ENCODE results near the gene CALCOCO2. TPM values are rescaled to one million over a fixed set of nuclear protein-coding genes. Genes with fewer than 3 reads are reported as not detected.
"Not testable (repeated sequence)": the region's sequence is repeated elsewhere in the genome, so short reads cannot be mapped to it uniquely, and the experiment has no call there.

CALCOCO2 gene
- total RNA-seq, 1 experiment from 2014 or later = 29.7 TPM

DNA sequence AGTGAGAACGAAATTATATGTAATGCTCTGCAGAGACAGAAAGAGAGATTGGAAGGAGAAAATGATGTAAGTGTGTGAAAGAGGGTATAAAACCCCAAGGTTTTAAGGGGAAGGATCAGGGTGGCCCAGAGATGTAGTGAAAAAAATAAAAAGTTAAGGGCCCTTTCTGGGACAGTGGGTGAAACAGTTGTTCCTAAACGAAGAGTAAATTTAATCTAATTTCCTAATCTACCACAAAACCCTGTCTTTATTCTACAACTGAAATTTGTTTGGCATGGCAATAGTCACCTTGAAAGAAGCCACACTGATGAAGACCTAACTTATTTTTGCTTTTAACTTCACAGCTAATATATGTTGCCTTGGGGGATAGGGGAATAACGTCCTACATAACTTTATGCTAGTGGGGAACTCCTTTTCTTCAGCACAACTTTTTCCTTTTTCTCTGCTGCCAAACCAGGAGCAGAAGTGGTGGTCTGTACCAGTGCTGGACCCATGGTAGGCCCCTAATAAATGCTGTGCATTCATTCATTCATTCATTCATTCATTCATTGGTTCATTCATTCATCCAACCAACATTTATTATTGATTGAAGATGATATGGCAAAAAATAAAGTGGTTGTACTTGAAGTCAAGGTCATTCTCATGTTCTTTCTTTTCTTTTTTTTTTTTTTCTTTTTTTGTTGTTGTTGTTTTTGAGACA lies 25.4 kb downstream of the CALCOCO2 start:
- DNase-seq = peak; percentile 26
- H3K4me2 ChIP-seq (ENCODE audit: low read depth, low read length, poor library complexity, severe bottlenecking) = no peak overlapping the region
- no peaks in the 10 kb centered on the region for H3K9me3 ChIP-seq (ENCODE audit: low read length)
- no peak overlapping the region for H3K9ac ChIP-seq (ENCODE audit: low read length)
- no peak overlapping the region for H3K4me3 ChIP-seq (ENCODE audit: low read length)
- no peak overlapping the region for H2AFZ ChIP-seq (ENCODE audit: low read length)
- no peaks in the 10 kb centered on the region for H3K36me3 ChIP-seq (ENCODE audit: insufficient read depth, low read length)
- H3K9me2 ChIP-seq (replicated peaks; ENCODE audit: insufficient read depth, low read length) = no peaks in the 10 kb centered on the region
- no peaks in the 10 kb centered on the region for H4K20me1 ChIP-seq (ENCODE audit: insufficient read depth, low read depth, low read length)
- H3K4me1 ChIP-seq (ENCODE audit: low read length) = no peaks in the 10 kb centered on the region
- no peaks in the 10 kb centered on the region for H3K79me2 ChIP-seq (ENCODE audit: low read length)
- H3K27ac ChIP-seq (ENCODE audit: low read length) = no peak overlapping the region
- no peaks in the 10 kb centered on the region for H3K27me3 ChIP-seq (ENCODE audit: low read length)

DNA sequence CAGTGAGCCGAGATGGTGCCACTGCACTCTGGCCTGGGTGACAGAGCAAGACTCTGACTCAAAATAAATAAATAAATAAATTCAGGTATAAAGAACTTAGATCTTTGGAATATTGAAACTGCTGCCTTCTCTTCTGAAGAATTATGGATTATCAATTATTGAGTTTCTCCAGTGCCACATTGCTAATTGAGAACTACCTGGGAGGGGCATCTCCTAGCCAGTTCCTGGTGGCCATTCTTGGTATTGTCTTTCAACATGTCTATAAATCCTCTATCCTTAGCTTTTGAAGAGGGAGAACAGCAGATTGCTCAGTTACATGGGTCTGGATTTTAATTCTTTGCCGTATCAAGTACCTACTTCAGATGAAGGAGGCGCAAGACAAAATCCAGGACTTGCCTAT lies 29.2 kb downstream of the CALCOCO2 start:
- no peaks in the 10 kb centered on the region for H3K9me2 ChIP-seq (replicated peaks; ENCODE audit: insufficient read depth, low read length)
- H4K20me1 ChIP-seq (ENCODE audit: insufficient read depth, low read depth, low read length) = no peaks in the 10 kb centered on the region
- no peak for DNase-seq
- no peak overlapping the region for H3K27ac ChIP-seq (ENCODE audit: low read length)
- H3K4me1 ChIP-seq (ENCODE audit: low read length) = no peaks in the 10 kb centered on the region
- no peak overlapping the region for H3K9ac ChIP-seq (ENCODE audit: low read length)
- H3K4me2 ChIP-seq (ENCODE audit: low read depth, low read length, poor library complexity, severe bottlenecking) = no peak overlapping the region
- no peaks in the 10 kb centered on the region for H3K79me2 ChIP-seq (ENCODE audit: low read length)
- no peak overlapping the region for H3K4me3 ChIP-seq (ENCODE audit: low read length)
- H3K27me3 ChIP-seq (ENCODE audit: low read length) = no peaks in the 10 kb centered on the region
- no peaks in the 10 kb centered on the region for H3K36me3 ChIP-seq (ENCODE audit: insufficient read depth, low read length)
- no peaks in the 10 kb centered on the region for H3K9me3 ChIP-seq (ENCODE audit: low read length)
- H2AFZ ChIP-seq (ENCODE audit: low read length) = no peak overlapping the region

DNA sequence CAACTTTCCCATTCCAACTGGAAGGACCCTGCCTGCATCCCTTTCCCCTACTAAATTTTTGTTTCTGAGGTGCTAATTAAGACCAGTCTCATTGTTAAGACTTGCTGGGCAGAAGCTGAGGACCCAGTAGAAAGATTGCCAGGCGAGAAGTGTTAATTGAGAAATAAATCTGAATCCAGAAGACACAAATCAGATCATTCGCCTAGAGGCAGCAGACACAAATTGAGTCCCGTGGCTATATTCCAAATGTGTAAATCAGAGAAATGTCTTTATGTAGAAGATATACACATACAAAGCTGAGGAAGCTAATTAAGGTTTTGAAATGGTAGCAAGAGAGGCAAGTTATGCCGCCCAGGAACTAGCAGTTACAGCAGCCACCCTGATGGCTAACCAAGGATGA lies 29.6 kb downstream of the CALCOCO2 start:
- no peak for DNase-seq
- H3K79me2 ChIP-seq (ENCODE audit: low read length) = no peaks in the 10 kb centered on the region
- H3K27me3 ChIP-seq (ENCODE audit: low read length) = no peaks in the 10 kb centered on the region
- H3K27ac ChIP-seq (ENCODE audit: low read length) = no peak overlapping the region
- H3K9me2 ChIP-seq (replicated peaks; ENCODE audit: insufficient read depth, low read length) = no peaks in the 10 kb centered on the region
- H3K4me2 ChIP-seq (ENCODE audit: low read depth, low read length, poor library complexity, severe bottlenecking) = no peak overlapping the region
- no peaks in the 10 kb centered on the region for H3K4me1 ChIP-seq (ENCODE audit: low read length)
- no peak overlapping the region for H3K9ac ChIP-seq (ENCODE audit: low read length)
- no peaks in the 10 kb centered on the region for H4K20me1 ChIP-seq (ENCODE audit: insufficient read depth, low read depth, low read length)
- no peak overlapping the region for H2AFZ ChIP-seq (ENCODE audit: low read length)
- no peaks in the 10 kb centered on the region for H3K9me3 ChIP-seq (ENCODE audit: low read length)
- no peak overlapping the region for H3K4me3 ChIP-seq (ENCODE audit: low read length)
- H3K36me3 ChIP-seq (ENCODE audit: insufficient read depth, low read length) = no peaks in the 10 kb centered on the region

DNA sequence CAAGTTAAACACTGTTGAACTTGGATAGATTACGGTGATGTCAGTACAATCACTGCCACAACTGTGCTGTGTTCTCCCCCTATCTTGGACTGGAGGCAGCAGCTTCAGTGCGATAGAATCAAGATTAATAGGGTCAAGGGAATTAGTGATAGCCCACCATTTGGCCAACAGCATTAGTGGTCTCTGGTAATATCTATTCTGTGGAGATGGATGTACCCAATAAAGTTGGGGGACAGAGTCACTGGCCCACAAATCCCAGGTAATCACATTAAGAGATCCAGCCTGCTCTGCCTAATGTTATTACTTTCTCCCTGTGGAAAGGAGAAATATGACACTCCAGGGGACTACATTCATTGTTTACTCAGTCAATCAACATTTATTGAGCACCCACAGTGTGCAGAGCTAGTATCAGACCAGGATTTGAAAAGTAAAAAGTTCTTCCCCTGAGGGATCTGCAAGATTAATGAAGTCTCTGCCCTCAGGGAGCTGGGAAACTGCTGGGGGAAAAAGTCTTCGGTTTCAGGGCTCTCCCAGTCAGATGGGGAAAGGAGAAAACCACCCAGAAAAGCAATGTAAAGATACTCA lies 38.2 kb downstream of the CALCOCO2 start:
- Histone ChIP-seq H3K4me2 (ENCODE audit: low read depth, low read length, poor library complexity, severe bottlenecking) (no peak overlapping the region), H3K4me1 (ENCODE audit: low read length) (no peaks in the 10 kb centered on the region), H3K4me3 (ENCODE audit: low read length) (no peak overlapping the region), H2AFZ (ENCODE audit: low read length) (no peak overlapping the region), H3K79me2 (ENCODE audit: low read length) (no peaks in the 10 kb centered on the region), H3K27me3 (ENCODE audit: low read length) (no peaks in the 10 kb centered on the region), H3K27ac (ENCODE audit: low read length) (no peak overlapping the region), H3K9ac (ENCODE audit: low read length) (no peak overlapping the region), H4K20me1 (ENCODE audit: insufficient read depth, low read depth, low read length) (no peaks in the 10 kb centered on the region), H3K36me3 (ENCODE audit: insufficient read depth, low read length) (no peaks in the 10 kb centered on the region), H3K9me3 (ENCODE audit: low read length) (no peaks in the 10 kb centered on the region), H3K9me2 (replicated peaks; ENCODE audit: insufficient read depth, low read length) (no peaks in the 10 kb centered on the region)
- DNase-seq = no peak

GRCh38 chr17:48869821-48870318 lies 39.0 kb downstream of the CALCOCO2 start:
- no peaks in the 10 kb centered on the region for H4K20me1 ChIP-seq (ENCODE audit: insufficient read depth, low read depth, low read length)
- no peaks in the 10 kb centered on the region for H3K36me3 ChIP-seq (ENCODE audit: insufficient read depth, low read length)
- H3K4me2 ChIP-seq (ENCODE audit: low read depth, low read length, poor library complexity, severe bottlenecking) = no peak overlapping the region
- no peak for DNase-seq
- H3K4me1 ChIP-seq (ENCODE audit: low read length) = no peaks in the 10 kb centered on the region
- H3K27me3 ChIP-seq (ENCODE audit: low read length) = no peaks in the 10 kb centered on the region
- H2AFZ ChIP-seq (ENCODE audit: low read length) = no peak overlapping the region
- no peaks in the 10 kb centered on the region for H3K9me2 ChIP-seq (replicated peaks; ENCODE audit: insufficient read depth, low read length)
- no peaks in the 10 kb centered on the region for H3K9me3 ChIP-seq (ENCODE audit: low read length)
- no peak overlapping the region for H3K27ac ChIP-seq (ENCODE audit: low read length)
- H3K9ac ChIP-seq (ENCODE audit: low read length) = no peak overlapping the region
- no peak overlapping the region for H3K4me3 ChIP-seq (ENCODE audit: low read length)
- no peaks in the 10 kb centered on the region for H3K79me2 ChIP-seq (ENCODE audit: low read length)

GRCh38 chr17:48871035-48871550 lies 40.3 kb downstream of the CALCOCO2 start:
- H3K27me3 ChIP-seq (ENCODE audit: low read length) = no peaks in the 10 kb centered on the region
- H4K20me1 ChIP-seq (ENCODE audit: insufficient read depth, low read depth, low read length) = no peaks in the 10 kb centered on the region
- no peak overlapping the region for H3K9ac ChIP-seq (ENCODE audit: low read length)
- H2AFZ ChIP-seq (ENCODE audit: low read length) = no peak overlapping the region
- no peak for DNase-seq
- H3K9me2 ChIP-seq (replicated peaks; ENCODE audit: insufficient read depth, low read length) = no peaks in the 10 kb centered on the region
- H3K9me3 ChIP-seq (ENCODE audit: low read length) = no peaks in the 10 kb centered on the region
- H3K79me2 ChIP-seq (ENCODE audit: low read length) = no peaks in the 10 kb centered on the region
- no peaks in the 10 kb centered on the region for H3K36me3 ChIP-seq (ENCODE audit: insufficient read depth, low read length)
- H3K4me1 ChIP-seq (ENCODE audit: low read length) = no peaks in the 10 kb centered on the region
- no peak overlapping the region for H3K4me2 ChIP-seq (ENCODE audit: low read depth, low read length, poor library complexity, severe bottlenecking)
- no peak overlapping the region for H3K4me3 ChIP-seq (ENCODE audit: low read length)
- H3K27ac ChIP-seq (ENCODE audit: low read length) = no peak overlapping the region

GRCh38 chr17:48871551-48872351 lies 40.9 kb downstream of the CALCOCO2 start:
- no peaks in the 10 kb centered on the region for H3K4me1 ChIP-seq (ENCODE audit: low read length)
- H3K9ac ChIP-seq (ENCODE audit: low read length) = no peak overlapping the region
- H4K20me1 ChIP-seq (ENCODE audit: insufficient read depth, low read depth, low read length) = no peaks in the 10 kb centered on the region
- H2AFZ ChIP-seq (ENCODE audit: low read length) = no peak overlapping the region
- H3K4me3 ChIP-seq (ENCODE audit: low read length) = no peak overlapping the region
- H3K27me3 ChIP-seq (ENCODE audit: low read length) = no peaks in the 10 kb centered on the region
- H3K27ac ChIP-seq (ENCODE audit: low read length) = no peak overlapping the region
- no peaks in the 10 kb centered on the region for H3K9me3 ChIP-seq (ENCODE audit: low read length)
- no peak for DNase-seq
- H3K79me2 ChIP-seq (ENCODE audit: low read length) = no peaks in the 10 kb centered on the region
- no peaks in the 10 kb centered on the region for H3K36me3 ChIP-seq (ENCODE audit: insufficient read depth, low read length)
- H3K9me2 ChIP-seq (replicated peaks; ENCODE audit: insufficient read depth, low read length) = no peaks in the 10 kb centered on the region
- H3K4me2 ChIP-seq (ENCODE audit: low read depth, low read length, poor library complexity, severe bottlenecking) = no peak overlapping the region

DNA sequence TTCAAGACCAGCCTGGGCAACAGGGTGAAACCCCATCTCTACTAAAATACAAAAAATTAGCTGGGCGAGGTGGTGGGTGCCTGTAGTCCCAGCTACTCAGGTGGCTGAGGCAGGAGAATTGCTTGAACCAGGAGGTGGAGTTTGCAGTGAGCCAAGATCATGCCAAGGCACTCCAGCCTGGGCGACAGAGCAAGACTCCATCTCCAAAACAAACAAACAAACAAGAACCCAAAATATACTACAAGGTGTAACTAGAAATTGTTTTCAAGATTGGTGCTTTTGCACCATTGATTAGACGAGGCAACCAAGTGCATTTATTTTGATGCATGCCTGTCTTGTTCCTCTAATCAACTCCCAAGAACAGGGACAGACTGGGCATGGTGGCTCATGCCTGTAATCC lies 41.6 kb downstream of the CALCOCO2 start:
- H3K4me3 ChIP-seq (ENCODE audit: low read length); H3K9ac ChIP-seq (ENCODE audit: low read length); H3K36me3 ChIP-seq (ENCODE audit: insufficient read depth, low read length); H3K27ac ChIP-seq (ENCODE audit: low read length); H3K4me1 ChIP-seq (ENCODE audit: low read length); DNase-seq; H3K9me2 ChIP-seq (replicated peaks; ENCODE audit: insufficient read depth, low read length); H2AFZ ChIP-seq (ENCODE audit: low read length); H4K20me1 ChIP-seq (ENCODE audit: insufficient read depth, low read depth, low read length); H3K9me3 ChIP-seq (ENCODE audit: low read length); H3K79me2 ChIP-seq (ENCODE audit: low read length); H3K4me2 ChIP-seq (ENCODE audit: low read depth, low read length, poor library complexity, severe bottlenecking); H3K27me3 ChIP-seq (ENCODE audit: low read length): not testable (repeated sequence)

Measured in Karpas-422 (cell line).